22Rv1 (cell line): ENCODE results near the gene ADGRA3.

ENCODE experiments used
- H3K27ac ChIP-seq: fragments of 450-650 bp; 2 replicates; pipeline ENCODE4 v1.5.1; 2017
- CTCF ChIP-seq: fragments of 450-650 bp; IDR thresholded peaks from 2 replicates; pipeline ENCODE4 v1.5.1; 2017; ENCODE audit warnings: mild to moderate bottlenecking
- ZFX ChIP-seq: fragments of 450-650 bp; IDR thresholded peaks from 2 replicates; pipeline ENCODE4 v1.6.1; 2017; ENCODE audit warnings: antibody characterized with exemption, borderline replicate concordance

ADGRA3 gene

GRCh38 chr4:22488106-22488505 is 27.8 kb downstream of the ADGRA3 start:
- TF ChIP-seq ZFX: no peak
- no peak for TF ChIP-seq CTCF
- no peak overlapping the region for H3K27ac ChIP-seq

GRCh38 chr4:22487328-22487727 is 28.5 kb downstream of the ADGRA3 start:
- TF ChIP-seq CTCF (no peak), ZFX (no peak)
- H3K27ac ChIP-seq: no peak overlapping the region

- no peak overlapping the region for H3K27ac ChIP-seq
- TF ChIP-seq ZFX: no peak
- no peak for TF ChIP-seq CTCF
Observed at GRCh38 chr4:22486276-22486675, 29.6 kb downstream of the ADGRA3 start.

GRCh38 chr4:22485737-22486136 is 30.1 kb downstream of the ADGRA3 start:
- no peak for TF ChIP-seq ZFX
- TF ChIP-seq CTCF: no peak

GRCh38 chr4:22483551-22483981 is 32.3 kb downstream of the ADGRA3 start:
- no peak overlapping the region for H3K27ac ChIP-seq
- TF ChIP-seq CTCF: no peak
- TF ChIP-seq ZFX: no peak

More at GRCh38 chr4:22485737-22486136, 30.1 kb downstream of the ADGRA3 start:
- H3K27ac ChIP-seq: no peak overlapping the region

- no peak overlapping the region for H3K27ac ChIP-seq
- no peak for TF ChIP-seq ZFX
- TF ChIP-seq CTCF: no peak
Observed at GRCh38 chr4:22482250-22483127, 33.4 kb downstream of the ADGRA3 start.

- TF ChIP-seq CTCF: no peak
- TF ChIP-seq ZFX: no peak
- H3K27ac ChIP-seq: no peak overlapping the region
Observed at GRCh38 chr4:22480675-22481327, 35.1 kb downstream of the ADGRA3 start.
